Endodermal cell (in vitro differentiated cells): ENCODE measurements around the gene XPO4. TPM values are rescaled to one million over a fixed set of nuclear protein-coding genes. Genes with fewer than 3 reads are reported as not detected.

Experiments
- DNase-seq: peaks from one replicate; pipeline ENCODE4 v3.0.0-alpha.2; 2017
- H3K27ac ChIP-seq: 2 replicates; pipeline ENCODE4 v1.5.1; 2013; ENCODE audit warnings: mild to moderate bottlenecking, low read depth, low read length, moderate library complexity
- H3K27me3 ChIP-seq: 2 replicates; pipeline ENCODE4 v1.6.1; 2013; ENCODE audit warnings: mild to moderate bottlenecking, low read length, moderate library complexity; ENCODE audit not compliant: insufficient read depth, control insufficient read depth, poor library complexity, severe bottlenecking
- H3K36me3 ChIP-seq: 2 replicates; pipeline ENCODE4 v1.7.0; 2013; ENCODE audit warnings: mild to moderate bottlenecking, low read length, moderate library complexity; ENCODE audit not compliant: control insufficient read depth, insufficient read depth
- H3K4me1 ChIP-seq: one replicate; pipeline ENCODE4 v1.7.0; 2013; ENCODE audit warnings: low read length; ENCODE audit not compliant: control insufficient read depth, insufficient read depth
- H3K4me3 ChIP-seq: 2 replicates; pipeline ENCODE4 v1.5.1; 2013; ENCODE audit warnings: mild to moderate bottlenecking, low read length, moderate library complexity
- H3K9ac ChIP-seq: 2 replicates; pipeline ENCODE4 v1.6.1; 2013; ENCODE audit warnings: mild to moderate bottlenecking, low read length, moderate library complexity; ENCODE audit not compliant: poor library complexity, severe bottlenecking; ENCODE audit errors: extremely low read depth
- H3K9me3 ChIP-seq: 2 replicates; pipeline ENCODE4 v1.6.1; 2013; ENCODE audit warnings: mild to moderate bottlenecking, low read length, moderate library complexity; ENCODE audit not compliant: control insufficient read depth
- H3K27ac Mint-ChIP-seq: 2 replicates; pipeline ENCODE4 v1.8.0; 2020; ENCODE audit warnings: mixed read lengths
- H3K27me3 Mint-ChIP-seq: 2 replicates; pipeline ENCODE4 v1.8.0; 2021; ENCODE audit warnings: mild to moderate bottlenecking, mixed read lengths; ENCODE audit not compliant: insufficient read depth
- H3K36me3 Mint-ChIP-seq: 2 replicates; pipeline ENCODE4 v1.8.0; 2020; ENCODE audit warnings: low read depth, mixed read lengths
- H3K4me1 Mint-ChIP-seq: 2 replicates; pipeline ENCODE4 v1.8.0; 2020; ENCODE audit warnings: mixed read lengths
- H3K4me3 Mint-ChIP-seq: 2 replicates; pipeline ENCODE4 v1.8.0; 2020; ENCODE audit warnings: mild to moderate bottlenecking, moderate library complexity, mixed read lengths
- H3K9me3 Mint-ChIP-seq: 2 replicates; pipeline ENCODE4 v1.8.0; 2020; ENCODE audit warnings: mild to moderate bottlenecking, mixed read lengths
- CTCF ChIP-seq: fragments of 200-600 bp; sonication (generic); conservative IDR thresholded peaks from 2 replicates; pipeline ENCODE4 v1.5.0; 2021; ENCODE audit warnings: antibody characterized with exemption, mild to moderate bottlenecking
- WGBS, 2 experiments: methylation state at CpG; one replicate each; pipeline versions ENCODE4 v1.1.5 to v1.1.7; 2013; ENCODE audit warnings: missing lambda C conversion rate in 2 of 2, mixed read lengths in 1 of 2; ENCODE audit not compliant: insufficient coverage in 1 of 2, insufficient read length in 1 of 2; 5-methylcytosine and 5-hydroxymethylcytosine counted together
- total RNA-seq, 2 donors: library from RNA; stranded (reverse); fragmentation: NEBNext Ultra II Directional in 1 of 2; extraction: Animal tissue kit (Norgen Biotek cat#: 25700) in 1 of 2; gene quantifications; 2 replicates in 1 of 2; 3 replicates in 1 of 2; pipeline ENCODE4 v1.2.1, GENCODE V29; 2021

The XPO4 gene
- total RNA-seq, 2 donors from 2014 or later: 28.8 to 32.0 TPM

- H3K4me1 Mint-ChIP-seq: peaks cover 7% of the 10 kb centered on the region
- H3K27me3 Mint-ChIP-seq: no peaks in the 10 kb centered on the region
- Histone ChIP-seq H3K4me3 (no peak overlapping the region), H3K9ac (no peak overlapping the region), H3K36me3 (peaks cover 21% of the 10 kb centered on the region), H3K4me1 (peaks cover 6% of the 10 kb centered on the region), H3K9me3 (no peaks in the 10 kb centered on the region), H3K27me3 (no peaks in the 10 kb centered on the region), H3K27ac (no peak overlapping the region)
- no peak for TF ChIP-seq CTCF
- H3K4me3 Mint-ChIP-seq: no peak overlapping the region
- H3K9me3 Mint-ChIP-seq: no peaks in the 10 kb centered on the region
- 91 to 96% methylated on average over 1 to 3 of the region's 3 CpGs for WGBS, 2 experiments
- no peak overlapping the region for H3K27ac Mint-ChIP-seq
- H3K36me3 Mint-ChIP-seq: peaks cover 8% of the 10 kb centered on the region
- no peak for DNase-seq
Observed at GRCh38 chr13:20825477-20825875, 77.1 kb downstream of the XPO4 start.

- H3K27ac Mint-ChIP-seq: no peak overlapping the region
- peaks cover 12% of the 10 kb centered on the region for H3K36me3 Mint-ChIP-seq
- Histone ChIP-seq H3K4me3 (no peak overlapping the region), H3K4me1 (peaks cover 6% of the 10 kb centered on the region), H3K36me3 (peaks cover 21% of the 10 kb centered on the region), H3K27me3 (no peaks in the 10 kb centered on the region), H3K9me3 (no peaks in the 10 kb centered on the region), H3K9ac (no peak overlapping the region), H3K27ac (no peak overlapping the region)
- TF ChIP-seq CTCF: no peak
- H3K27me3 Mint-ChIP-seq: no peaks in the 10 kb centered on the region
- no peak overlapping the region for H3K4me3 Mint-ChIP-seq
- DNase-seq: no peak
- 95 to 98% methylated on average over 4 to 5 of the region's 5 CpGs for WGBS, 2 experiments
- H3K4me1 Mint-ChIP-seq: peaks cover 7% of the 10 kb centered on the region
- no peaks in the 10 kb centered on the region for H3K9me3 Mint-ChIP-seq
Observed at GRCh38 chr13:20824762-20825476, 77.6 kb downstream of the XPO4 start.

- Histone ChIP-seq H3K9ac (no peak overlapping the region), H3K4me3 (no peak overlapping the region), H3K9me3 (no peaks in the 10 kb centered on the region), H3K27me3 (no peaks in the 10 kb centered on the region), H3K36me3 (peaks cover 21% of the 10 kb centered on the region), H3K27ac (no peak overlapping the region), H3K4me1 (peaks cover 6% of the 10 kb centered on the region)
- no peak overlapping the region for H3K27ac Mint-ChIP-seq
- no peaks in the 10 kb centered on the region for H3K9me3 Mint-ChIP-seq
- no peak for TF ChIP-seq CTCF
- peaks cover 3% of the 10 kb centered on the region for H3K4me1 Mint-ChIP-seq
- no peaks in the 10 kb centered on the region for H3K27me3 Mint-ChIP-seq
- peaks cover 23% of the 10 kb centered on the region for H3K36me3 Mint-ChIP-seq
- WGBS, 2 experiments: 100% methylated on average over 1 of the region's 1 CpG; no CpG with 5 or more reads in 1 of the 2 experiments
- H3K4me3 Mint-ChIP-seq: no peak overlapping the region
- DNase-seq: no peak
Observed at GRCh38 chr13:20823071-20823470, 79.5 kb downstream of the XPO4 start.
